ENCODE results near the gene KLHL3.

Gene KLHL3

DNA sequence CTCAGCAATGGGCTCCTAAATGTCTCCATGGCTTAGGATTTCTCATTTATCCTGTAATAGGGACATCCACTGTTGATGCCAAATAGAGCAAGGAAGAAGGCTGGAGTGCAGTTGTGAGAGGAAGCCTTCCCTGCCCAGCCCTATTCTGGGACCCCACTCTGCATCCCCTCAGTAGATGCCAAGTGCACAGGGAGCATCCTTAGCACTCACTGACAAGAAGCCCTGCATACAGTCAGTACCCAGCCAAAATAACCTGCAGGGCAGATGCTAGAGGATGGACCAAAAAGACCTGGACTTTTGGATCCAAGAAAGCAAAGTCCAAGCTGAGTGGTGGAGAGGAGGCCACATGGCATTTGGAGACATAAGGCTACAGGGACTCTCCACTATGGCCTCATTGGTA is 123.3 kb downstream of the KLHL3 start:
- DNase-seq (ENCODE audit: low read depth in 1 of 2, low spot score in 1 of 2), result no peak

DNA sequence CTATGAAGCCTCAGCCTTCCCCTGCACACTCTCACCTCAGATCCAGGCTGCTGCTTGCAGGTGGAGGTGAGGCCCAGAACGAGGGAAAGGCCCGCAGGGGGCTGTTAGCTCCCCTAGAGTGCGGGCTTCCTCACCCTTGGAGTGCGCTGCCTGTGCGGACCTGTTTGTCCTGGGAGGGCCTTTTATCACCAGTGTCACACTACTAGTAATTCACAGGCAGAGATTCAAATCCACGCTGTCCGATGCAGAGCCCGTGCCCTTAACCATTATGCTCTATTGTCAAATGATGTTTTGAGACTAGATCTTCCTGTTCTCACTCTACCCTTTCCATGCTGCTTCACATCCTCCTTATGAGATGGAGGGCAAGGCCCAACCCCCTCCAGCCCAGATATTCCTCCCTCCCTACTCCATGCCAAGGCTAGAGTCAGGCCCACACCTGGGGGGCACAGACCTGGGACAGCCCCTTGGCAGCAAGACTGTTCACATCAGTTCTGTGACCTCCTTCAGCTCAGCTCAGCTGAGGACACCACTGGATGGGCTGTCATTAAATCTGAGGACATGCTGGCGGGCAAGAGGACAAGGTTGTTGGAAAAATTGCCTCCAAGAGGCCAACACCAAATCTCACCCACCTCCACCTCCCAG is 124.0 kb downstream of the KLHL3 start:
- DNase-seq (ENCODE audit: low read depth in 1 of 2, low spot score in 1 of 2), result no peak

- no peak for DNase-seq (ENCODE audit: low read depth in 1 of 2, low spot score in 1 of 2)
Observed at GRCh38 chr5:137611011-137611580, 124.8 kb downstream of the KLHL3 start.

- DNase-seq (ENCODE audit: low read depth in 1 of 2, low spot score in 1 of 2), result no peak
Observed at GRCh38 chr5:137610598-137610997, 125.3 kb downstream of the KLHL3 start.

GRCh38 chr5:137609127-137609526 is 126.8 kb downstream of the KLHL3 start:
- DNase-seq (ENCODE audit: low read depth in 1 of 2, low spot score in 1 of 2), result no peak

- no peak for DNase-seq (ENCODE audit: low read depth in 1 of 2, low spot score in 1 of 2)
Observed at GRCh38 chr5:137607771-137608170, 128.1 kb downstream of the KLHL3 start.

DNA sequence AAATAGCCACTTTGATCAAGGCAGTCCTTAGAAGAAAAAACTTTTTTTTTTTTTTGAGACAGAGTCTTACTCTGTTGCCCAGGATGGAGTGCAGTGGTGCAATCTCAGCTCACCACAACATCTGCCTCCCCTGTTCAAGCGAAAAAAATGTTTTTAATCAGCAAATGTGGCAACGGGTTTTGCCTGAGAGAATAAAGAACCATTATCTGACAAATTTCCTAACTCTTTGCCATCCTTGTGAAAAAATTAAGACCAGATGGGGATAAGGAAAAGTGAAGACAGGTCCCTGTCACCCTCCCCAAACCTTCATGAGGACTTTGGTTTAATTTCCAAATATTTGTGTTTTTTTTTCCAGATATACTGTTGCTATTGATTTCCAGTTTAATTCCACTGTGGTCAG is 129.5 kb downstream of the KLHL3 start:
- DNase-seq (ENCODE audit: low read depth in 1 of 2, low spot score in 1 of 2), result no peak

- no peak for DNase-seq (ENCODE audit: low read depth in 1 of 2, low spot score in 1 of 2)
Observed at GRCh38 chr5:137605411-137605810, 130.5 kb downstream of the KLHL3 start.

GRCh38 chr5:137604348-137605095 is 131.4 kb downstream of the KLHL3 start:
- no peak for DNase-seq (ENCODE audit: low read depth in 1 of 2, low spot score in 1 of 2)

DNA sequence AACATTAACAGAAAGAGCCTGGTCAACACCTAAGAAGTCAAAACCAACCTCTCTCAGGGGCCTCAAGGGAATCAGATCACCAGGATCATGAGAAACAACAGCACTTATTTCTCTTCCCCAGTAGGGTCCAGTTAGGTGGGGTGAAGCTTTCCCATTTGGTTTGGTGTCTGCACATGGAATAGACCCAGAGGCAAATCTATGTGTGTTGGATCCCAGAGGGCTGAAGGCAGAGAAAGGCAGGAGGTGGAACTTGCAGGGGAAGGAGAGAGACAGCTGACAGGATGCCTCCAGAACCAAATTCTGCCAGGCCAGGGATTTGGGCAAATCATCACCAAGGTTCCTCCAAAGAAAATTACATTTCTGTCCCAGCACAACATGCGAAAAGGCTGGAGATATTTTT is 132.0 kb downstream of the KLHL3 start:
- no peak for DNase-seq (ENCODE audit: low read depth in 1 of 2, low spot score in 1 of 2)

- no peak for DNase-seq (ENCODE audit: low read depth in 1 of 2, low spot score in 1 of 2)
Observed at GRCh38 chr5:137603356-137603755, 132.5 kb downstream of the KLHL3 start.

DNA sequence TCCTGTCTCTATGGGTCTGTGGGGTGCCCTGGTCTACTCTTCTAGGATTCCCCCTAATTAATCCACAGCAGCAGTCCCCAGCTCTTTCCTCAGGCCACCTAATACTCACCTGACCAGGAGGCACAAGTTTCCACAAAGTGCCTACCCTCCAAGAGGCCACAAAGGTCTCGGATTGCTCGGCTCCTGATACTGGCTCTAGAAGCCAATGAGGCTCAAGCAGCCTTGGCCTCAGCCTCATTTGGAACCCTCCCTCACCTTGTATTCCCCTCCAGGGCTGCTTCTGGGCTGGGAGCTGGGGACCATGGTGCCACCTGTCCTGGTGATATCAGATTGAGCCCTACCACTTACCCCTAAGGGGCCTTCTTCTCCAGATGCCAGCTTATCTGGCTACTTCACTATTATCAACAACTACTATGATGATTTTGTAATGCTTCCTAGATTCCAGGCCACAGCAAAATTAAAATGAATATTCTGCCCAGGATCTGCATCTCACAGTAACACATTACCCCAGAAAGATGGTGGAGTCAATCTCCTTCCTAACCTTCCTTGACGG is 133.1 kb downstream of the KLHL3 start:
- no peak for DNase-seq (ENCODE audit: low read depth in 1 of 2, low spot score in 1 of 2)

DNA sequence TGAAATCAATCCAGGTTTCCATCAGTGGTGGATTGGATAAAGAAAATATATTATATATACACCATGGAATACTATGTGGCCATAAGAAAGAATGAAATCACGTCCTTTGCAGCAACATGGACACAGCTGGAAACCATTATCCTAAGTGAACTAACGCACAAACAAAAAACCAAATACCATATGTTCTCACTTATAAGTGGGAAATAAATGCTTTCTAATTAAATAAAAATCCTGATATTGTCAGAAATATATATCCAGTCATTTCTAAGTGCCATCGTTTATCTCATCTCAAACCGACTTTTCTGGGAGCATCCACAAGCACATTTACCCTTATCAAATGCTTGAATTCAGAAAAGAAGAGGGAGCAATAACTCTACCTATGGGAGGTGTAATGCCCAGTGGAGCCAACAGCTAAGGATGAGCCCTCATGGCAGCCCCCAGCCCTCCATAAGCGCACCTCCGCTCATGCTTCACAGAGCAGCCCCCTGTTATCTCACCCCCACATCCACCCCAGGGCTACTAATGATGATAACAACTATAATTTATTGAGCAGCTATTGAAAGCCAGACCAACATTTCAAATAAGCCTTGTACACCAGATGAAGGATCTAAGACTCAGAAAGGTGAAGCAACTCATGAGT is 135.0 kb downstream of the KLHL3 start:
- no peak for DNase-seq (ENCODE audit: low read depth in 1 of 2, low spot score in 1 of 2)

DNA sequence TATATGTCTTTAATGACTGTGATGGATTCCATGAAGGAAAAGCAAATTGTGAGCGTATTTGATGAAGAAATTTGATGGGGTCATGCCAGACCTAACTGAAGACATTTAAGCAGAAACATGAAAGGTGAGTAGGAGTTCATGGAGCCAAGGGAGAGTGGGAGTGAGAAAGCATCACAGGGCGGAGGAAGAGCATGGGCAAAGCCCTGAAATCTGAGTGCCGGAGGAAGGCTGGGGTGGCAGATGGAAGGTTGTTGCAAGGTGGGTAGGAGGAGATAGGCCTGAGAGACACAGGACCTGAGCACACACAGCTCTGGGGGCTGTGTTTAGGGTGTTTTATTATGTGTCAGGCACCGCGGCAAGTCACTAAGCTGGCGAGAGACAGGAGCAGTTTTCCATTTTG is 136.4 kb downstream of the KLHL3 start:
- no peak for DNase-seq (ENCODE audit: low read depth in 1 of 2, low spot score in 1 of 2)

GRCh38 chr5:137598399-137598798 is 137.5 kb downstream of the KLHL3 start:
- no peak for DNase-seq (ENCODE audit: low read depth in 1 of 2, low spot score in 1 of 2)

DNA sequence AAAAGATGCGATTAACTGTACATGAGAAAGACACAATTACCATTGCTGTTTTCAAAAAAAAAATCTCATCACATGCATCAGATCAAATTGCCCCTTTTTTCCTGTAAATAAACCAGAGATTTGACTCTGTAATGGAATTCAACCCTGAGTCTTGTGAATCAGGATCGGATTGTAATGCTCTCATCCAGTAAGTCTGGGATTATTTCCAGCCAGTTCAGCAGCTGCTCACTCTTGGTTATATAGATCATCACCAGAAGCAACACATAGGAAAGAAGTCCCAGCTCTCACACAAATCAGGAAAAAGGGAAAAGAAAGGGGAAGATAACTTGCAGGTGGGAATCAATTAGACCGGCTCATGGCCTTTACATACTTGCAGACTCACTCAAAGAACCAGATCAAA is 138.9 kb downstream of the KLHL3 start:
- DNase-seq (ENCODE audit: low read depth in 1 of 2, low spot score in 1 of 2), result no peak

DNA sequence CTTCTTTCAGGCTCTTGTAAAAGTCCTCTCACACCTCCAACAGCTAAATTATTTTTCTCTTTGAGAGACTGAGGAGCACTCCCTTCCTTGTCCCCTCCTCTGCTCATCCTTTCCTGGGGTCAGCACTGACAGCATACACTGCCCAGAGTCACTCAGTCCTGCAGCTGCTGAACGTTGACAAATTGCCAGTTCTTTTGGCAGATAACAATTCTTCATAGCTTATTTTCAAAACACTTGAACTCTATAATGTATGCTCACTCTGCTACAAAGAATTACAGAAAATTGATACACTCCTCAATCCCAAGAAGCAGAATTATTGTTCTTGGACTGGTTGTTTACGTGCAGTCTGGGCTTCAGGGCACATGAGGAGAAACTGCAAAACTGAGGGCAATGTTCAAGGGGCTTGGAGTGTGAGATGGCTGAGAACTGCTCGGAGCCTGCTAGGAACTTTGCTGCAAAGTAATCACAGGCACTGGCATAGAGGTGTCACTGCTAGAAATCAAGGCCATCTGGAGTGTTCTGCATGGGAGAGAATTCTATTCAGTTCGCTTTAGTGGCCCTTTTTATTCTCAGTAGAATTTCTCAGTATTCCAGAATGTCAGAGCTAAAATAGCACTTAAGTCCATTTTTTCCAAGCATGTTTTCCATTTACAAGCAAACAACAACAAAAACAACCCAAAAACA is 140.4 kb downstream of the KLHL3 start:
- DNase-seq (ENCODE audit: low read depth in 1 of 2, low spot score in 1 of 2), result no peak

DNA sequence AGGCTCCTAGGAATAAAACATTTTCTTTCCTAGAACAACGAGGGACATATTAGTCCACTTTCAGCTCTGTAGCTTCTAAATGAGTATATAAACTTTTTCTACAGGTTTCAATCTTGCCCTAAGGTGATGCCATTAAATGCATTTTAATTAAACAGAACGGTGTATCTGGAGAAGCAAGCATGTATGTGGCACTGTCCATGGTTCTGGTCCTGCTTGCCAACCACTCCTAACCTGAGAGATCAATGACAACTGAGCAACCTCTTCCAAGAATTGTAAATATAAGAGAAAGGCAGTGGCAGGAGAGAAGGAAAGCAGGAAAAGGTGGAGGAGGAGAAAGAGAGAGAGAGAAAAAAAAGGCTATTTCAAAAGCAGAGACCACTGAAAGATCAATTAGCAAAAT is 141.2 kb downstream of the KLHL3 start:
- DNase-seq (ENCODE audit: low read depth in 1 of 2, low spot score in 1 of 2), result no peak

DNA sequence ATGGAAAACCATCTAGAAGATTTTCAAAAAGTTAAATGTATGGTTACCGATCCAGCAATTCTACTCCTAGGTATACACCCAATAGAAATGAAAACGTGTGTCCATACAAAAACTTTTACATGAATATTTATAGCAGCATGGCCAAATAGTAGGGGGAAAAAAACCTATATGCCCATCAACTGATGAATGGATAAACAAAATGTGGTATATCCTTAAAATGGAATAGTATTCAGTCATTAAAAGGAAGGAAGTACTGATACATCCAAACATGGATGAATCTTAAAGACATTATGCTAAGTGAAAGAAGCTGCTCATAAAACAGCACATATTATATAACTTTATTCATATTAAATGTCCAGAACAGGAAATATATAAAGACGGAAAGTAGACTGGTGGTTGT is 143.6 kb downstream of the KLHL3 start:
- no peak for DNase-seq (ENCODE audit: low read depth in 1 of 2, low spot score in 1 of 2)

- no peak for DNase-seq (ENCODE audit: low read depth in 1 of 2, low spot score in 1 of 2)
Observed at GRCh38 chr5:137589185-137589584, 146.7 kb downstream of the KLHL3 start.

DNA sequence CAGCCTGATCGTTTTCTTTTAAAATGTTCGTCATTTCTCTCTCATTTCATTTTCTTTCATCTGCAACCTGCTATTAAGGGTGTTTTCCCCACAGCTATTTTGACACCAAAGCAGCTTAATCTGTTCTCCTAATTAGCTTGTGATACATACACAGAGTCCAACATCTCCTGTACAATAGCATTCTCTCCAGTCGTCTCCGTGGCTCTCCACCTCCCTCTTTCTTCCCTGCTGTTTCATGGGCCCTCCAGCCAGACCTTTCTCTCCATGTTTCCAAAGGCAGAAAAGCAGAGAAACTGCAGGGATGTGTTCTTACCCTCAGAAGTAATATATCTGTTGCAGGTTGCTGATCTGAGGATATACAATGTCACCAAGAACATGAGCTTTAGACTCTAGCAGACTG is 148.0 kb downstream of the KLHL3 start:
- no peak for DNase-seq (ENCODE audit: low read depth in 1 of 2, low spot score in 1 of 2)
